LNCAP (cell line): ENCODE measurements around the gene KCNMA1.

Experiments
- CTCF ChIP-seq: fragments of 450-650 bp; IDR thresholded peaks from 2 replicates; pipeline ENCODE4 v1.5.1; 2017; ENCODE audit warnings: mild to moderate bottlenecking

Gene KCNMA1

GRCh38 chr10:77670817-77671443 is 33.3 kb upstream of the KCNMA1 start:
- TF ChIP-seq CTCF = no peak

GRCh38 chr10:77669892-77670291 is 32.3 kb upstream of the KCNMA1 start:
- no peak for TF ChIP-seq CTCF

- no peak for TF ChIP-seq CTCF
Measured at GRCh38 chr10:77667426-77668324, 30.1 kb upstream of the KCNMA1 start.

GRCh38 chr10:77666821-77667220 is 29.2 kb upstream of the KCNMA1 start:
- no peak for TF ChIP-seq CTCF

GRCh38 chr10:77664696-77665095 is 27.1 kb upstream of the KCNMA1 start:
- TF ChIP-seq CTCF = no peak

GRCh38 chr10:77664008-77664407 is 26.4 kb upstream of the KCNMA1 start:
- TF ChIP-seq CTCF = no peak

- no peak for TF ChIP-seq CTCF
Measured at GRCh38 chr10:77661674-77662073, 24.1 kb upstream of the KCNMA1 start.
